Measurements from ENCODE around the gene PTPN23.

- TF ChIP-seq CTCF (IDR thresholded peaks at IDR 0.05) (no peak), POLR2A (IDR thresholded peaks at IDR 0.05) (no peak)
Measured at GRCh38 chr3:47399016-47399415, 18.2 kb downstream of the PTPN23 start.

All from breast epithelium (tissue), 3 donors.